HG02840 (cell line): ENCODE data around the gene ZNF609.

Source experiments
- ATAC-seq: cut with Tn5 transposase; IDR thresholded peaks from one replicate; pipeline ENCODE4 v1.9.1; 2021; ENCODE audit warnings: mild to moderate bottlenecking, moderate library complexity, moderate number of reproducible peaks; ENCODE audit not compliant: unreplicated experiment, low FRiP score

The ZNF609 gene

DNA sequence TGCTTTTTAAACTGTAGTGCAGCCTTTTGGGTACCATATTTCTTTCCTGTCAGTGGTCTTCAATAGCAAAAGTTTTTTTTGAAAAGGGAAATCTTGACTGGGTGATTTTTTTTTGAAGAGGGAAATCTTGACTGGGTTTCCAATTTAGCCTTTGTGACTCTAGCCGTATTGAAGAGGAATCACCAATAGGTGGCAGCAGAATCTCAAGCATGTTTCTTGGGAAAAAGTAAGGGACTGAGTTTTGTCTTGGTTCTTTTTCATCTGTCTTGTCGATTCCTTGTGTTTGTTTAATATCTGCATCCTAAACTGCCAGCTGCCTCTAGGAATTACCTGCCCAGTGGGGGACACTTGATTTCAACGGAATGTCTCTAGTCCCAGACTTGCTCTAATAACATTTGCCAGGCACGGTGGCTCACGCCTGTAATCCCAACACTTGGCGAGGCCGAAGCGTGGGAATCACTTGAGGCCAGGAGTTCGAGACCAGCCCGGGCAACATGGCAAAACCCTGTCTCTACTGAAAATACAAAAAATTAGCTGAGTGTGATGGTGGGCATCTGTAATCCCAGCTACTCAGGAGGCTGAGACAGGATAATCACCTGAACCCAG lies 225.9 kb downstream of the ZNF609 start:
- no peak for ATAC-seq

- ATAC-seq: no peak
These were observed 226.8 kb downstream of the ZNF609 start for GRCh38 chr15:64687172-64687571.

DNA sequence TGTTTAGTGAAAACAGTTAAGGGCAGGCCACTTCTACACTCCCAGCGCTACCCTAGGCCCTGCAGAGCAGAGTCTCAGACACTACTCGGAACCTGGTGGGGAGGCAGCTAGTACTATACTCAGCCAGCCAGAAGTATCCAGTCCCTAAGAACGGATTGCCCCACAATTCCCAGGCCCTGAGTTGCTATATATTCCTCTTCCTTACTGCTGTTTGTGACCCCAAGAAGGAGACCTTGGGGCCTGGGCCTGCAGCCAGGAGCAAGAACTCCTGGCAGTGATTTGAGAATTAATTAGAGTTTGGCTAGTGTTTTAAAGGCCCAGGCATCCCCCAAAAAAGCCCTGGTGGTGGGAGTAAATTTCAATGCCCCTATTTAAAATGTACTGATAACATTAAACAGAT lies 227.3 kb downstream of the ZNF609 start:
- ATAC-seq: no peak

DNA sequence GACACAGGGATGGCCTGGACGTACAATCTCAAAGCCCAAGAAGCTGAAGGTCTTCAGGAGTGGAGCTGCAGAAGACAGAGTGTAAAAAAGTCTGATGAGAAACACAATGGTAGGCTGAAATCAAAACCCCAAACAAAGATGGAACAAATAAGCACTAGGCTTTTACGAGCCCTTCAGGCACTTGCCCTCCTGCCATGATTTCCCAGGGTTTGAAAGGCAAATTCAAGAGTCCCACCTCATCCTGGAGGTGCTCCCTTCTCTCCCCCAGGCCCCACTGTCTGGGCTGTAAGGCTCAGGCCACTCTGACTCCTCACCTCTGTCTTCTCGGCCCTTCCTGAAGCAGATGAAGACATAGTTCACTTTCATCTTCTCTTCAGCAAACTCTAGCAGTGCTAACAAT lies 228.4 kb downstream of the ZNF609 start:
- no peak for ATAC-seq

DNA sequence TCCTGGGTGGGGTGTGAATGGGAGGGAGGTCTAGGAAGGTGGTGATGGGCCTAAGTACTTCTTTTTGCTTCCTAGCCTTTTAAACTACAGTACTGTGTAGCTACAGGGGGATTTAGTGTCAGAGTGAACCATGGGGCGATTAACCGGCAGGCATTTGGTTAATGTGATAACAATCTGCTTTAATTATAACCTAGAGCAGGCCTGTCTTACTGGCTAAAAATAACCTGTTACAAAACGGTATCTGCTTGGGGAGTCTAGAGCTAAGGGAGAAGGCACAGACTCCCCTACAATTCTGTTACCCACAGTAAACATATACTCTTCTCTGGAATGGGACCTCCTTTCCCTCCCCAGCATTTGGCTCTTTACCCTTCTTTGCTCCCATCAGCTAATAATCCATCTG lies 229.6 kb downstream of the ZNF609 start:
- ATAC-seq: no peak

GRCh38 chr15:64690578-64691296 lies 230.4 kb downstream of the ZNF609 start:
- no peak for ATAC-seq

GRCh38 chr15:64691896-64692565 lies 231.7 kb downstream of the ZNF609 start:
- ATAC-seq: no peak

DNA sequence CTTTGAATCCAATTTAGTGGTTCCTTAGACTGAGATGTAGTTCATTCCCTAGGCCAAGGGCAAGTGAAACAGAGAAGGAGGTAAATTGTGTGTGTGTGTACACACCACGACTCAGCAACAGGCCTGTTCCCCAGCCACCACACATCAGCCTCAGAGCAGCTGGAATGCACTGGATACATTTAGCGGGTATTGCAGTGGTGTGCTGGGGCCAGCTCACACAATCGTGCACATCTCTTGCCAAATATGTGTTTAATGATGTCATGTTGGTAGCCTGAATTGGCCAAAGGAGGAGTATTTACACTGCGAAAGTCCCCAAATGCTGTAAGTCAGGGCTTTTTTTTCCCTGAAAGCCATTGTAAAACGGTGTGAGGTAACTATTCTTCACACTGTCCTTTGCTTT lies 232.8 kb downstream of the ZNF609 start:
- no peak for ATAC-seq

DNA sequence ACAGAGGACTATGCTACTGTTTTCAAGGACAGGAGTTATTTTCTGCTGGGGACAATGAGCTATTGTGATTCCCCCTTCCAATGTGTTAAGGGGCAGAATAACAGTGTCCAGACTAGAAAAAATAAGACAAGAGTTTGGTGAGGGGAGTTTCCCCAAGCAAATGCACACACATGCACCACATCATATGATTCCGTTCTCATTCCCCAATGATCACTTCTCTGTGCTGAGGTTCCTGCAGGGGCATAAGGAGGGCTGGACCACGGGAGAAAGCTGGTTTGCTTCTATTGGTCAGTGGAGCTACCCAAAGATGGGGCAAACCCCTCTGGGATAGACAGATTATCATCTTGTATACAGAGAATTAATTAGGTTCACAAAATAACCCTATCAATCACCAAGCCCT lies 234.4 kb downstream of the ZNF609 start:
- ATAC-seq: no peak

- no peak for ATAC-seq
These were observed 235.2 kb downstream of the ZNF609 start for GRCh38 chr15:64695561-64695992.

- ATAC-seq: no peak
These were observed 236.1 kb downstream of the ZNF609 start for GRCh38 chr15:64696481-64696880.

DNA sequence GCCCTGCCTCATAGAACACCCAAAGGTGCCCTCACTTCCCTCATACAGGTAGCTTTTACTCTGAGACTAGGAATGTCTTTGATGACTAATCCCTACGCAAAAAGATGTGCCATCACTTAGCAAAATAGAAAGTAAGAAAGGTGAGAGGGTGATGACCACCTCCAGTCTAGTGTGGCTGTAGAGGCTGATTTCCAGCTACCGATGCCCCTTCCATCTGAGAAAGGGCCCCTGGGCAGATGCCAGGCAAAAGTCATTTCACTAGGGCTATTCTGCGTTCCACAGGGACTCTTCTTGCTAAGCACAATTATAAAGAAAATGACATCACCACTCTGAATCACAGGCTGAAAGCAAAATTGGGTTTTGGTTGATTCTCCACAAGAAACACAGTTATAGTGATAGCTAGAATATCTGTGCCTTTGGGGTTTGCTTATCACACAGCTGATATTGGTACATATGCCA lies 237.6 kb downstream of the ZNF609 start:
- no peak for ATAC-seq

DNA sequence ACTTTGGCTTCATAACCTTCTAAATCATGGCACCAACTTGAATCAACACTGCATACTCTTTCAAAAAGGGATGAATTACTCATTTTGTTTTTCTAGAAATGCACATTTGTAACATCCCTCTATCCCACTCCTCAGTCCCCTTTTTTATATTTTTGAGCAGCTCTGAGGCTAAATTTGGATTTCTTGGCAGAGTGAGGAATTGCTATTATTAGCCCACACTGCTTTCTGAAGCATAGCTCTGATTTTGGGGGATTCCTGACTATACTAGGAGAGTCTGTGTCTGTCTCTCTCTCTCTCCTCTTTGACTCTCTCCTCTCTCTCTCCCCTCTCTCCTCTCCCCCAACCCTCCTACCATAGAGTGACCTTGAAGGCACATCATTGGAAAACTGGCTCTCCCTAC lies 238.4 kb downstream of the ZNF609 start:
- ATAC-seq: no peak

DNA sequence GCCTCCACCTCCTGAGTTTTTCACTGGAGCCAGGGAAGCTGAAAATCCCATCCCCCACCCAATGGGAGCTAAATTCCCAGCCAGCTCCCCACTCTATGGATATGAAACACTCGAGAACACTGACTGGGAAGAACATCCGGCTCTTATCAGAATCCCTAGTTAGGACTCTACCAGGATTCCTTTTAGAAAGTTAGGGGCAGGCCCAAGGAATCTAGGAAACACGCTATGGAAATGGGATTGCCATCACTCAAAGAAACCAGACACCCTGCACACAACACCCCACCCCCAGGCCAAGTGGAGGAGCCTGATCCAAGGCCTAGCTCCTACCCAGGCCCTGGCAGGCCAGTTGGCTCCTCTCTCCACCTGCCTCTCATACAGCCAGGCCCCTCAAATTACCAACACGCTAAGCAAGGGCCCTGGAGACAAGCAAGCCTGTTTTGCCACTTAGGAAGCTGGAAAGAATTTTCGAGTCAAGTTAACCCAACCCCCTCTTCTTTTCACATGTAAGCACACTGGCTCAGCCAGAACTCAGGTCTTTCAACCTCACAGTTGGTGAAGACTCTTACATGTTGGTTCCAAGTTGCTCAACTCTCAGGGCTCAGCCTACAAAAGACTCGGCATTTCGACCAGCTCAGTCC lies 239.5 kb downstream of the ZNF609 start:
- no peak for ATAC-seq

GRCh38 chr15:64701051-64701450 lies 240.7 kb downstream of the ZNF609 start:
- ATAC-seq: no peak

GRCh38 chr15:64701482-64702184 lies 241.3 kb downstream of the ZNF609 start:
- ATAC-seq: no peak

- ATAC-seq: peak; percentile 81
These were observed 242.6 kb downstream of the ZNF609 start for GRCh38 chr15:64702816-64703631.

GRCh38 chr15:64703632-64703959 lies 243.2 kb downstream of the ZNF609 start:
- peak; percentile 4 for ATAC-seq

DNA sequence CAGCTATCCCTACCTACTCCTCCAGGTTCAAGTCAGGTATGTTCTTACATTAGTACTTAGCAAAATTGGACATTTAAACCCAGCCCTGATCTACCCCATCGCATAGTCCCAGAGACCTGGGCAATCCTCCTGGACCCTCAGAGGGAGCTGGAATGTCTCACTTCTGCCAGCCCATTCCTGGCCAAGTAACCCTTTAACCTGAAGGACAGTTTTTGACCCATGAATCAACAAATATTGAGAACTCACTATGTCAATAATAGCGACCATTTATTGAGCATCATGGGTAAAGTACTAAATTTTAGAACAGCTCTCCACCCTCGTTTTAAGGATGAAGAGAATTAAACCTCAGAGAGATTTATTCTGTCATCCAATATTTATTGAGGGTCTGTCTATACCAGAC lies 244.6 kb downstream of the ZNF609 start:
- ATAC-seq: no peak
